ENCODE data around the gene MAGEA1. TPM values are rescaled to one million over a fixed set of nuclear protein-coding genes. Genes with fewer than 3 reads are reported as not detected.

Gene MAGEA1
- total and polyA plus RNA-seq, 8 donors = not detected

DNA sequence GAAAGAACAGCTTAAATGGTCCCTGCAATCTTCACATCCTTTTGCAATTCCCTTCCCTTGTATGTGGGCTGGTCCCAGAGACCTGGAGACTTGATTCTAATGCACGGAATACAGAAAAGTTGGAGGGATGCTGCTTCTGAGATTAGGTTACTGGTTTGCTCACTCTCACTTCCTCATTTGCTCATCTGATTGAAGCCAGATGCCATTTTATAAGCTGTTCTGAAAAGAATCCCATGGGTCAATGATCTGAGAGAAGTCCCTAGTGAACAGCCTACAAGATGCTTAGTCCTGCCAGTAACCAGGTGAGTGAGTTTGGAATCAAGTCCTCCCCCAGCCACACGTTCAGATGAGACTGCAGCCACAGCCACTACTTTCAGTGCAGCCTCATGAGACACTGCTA, 35.9 kb downstream of the MAGEA1 start:
- intact Hi-C loops (cut with DNase I; ENCODE audit: low total_unique reads) = no loop called here
- Histone ChIP-seq H3K9me3 (peaks cover 0 to 25% (median 6%) of the 10 kb centered on the region in 4 donors), H3K4me3 (no peak overlapping the region), H3K27me3 (peaks cover 0 to 6% (median 0%) of the 10 kb centered on the region in 3 donors), H3K27ac (no peak overlapping the region), H3K36me3 (no peaks in the 10 kb centered on the region), H3K4me1 (no peaks in the 10 kb centered on the region)
- WGBS, 5 donors = 32 to 60% (median 59%) methylated on average over 1 to 2 of the region's 2 CpGs
- no peak for TF ChIP-seq EP300 (IDR thresholded peaks at IDR 0.05)
- no peak for TF ChIP-seq POLR2A (IDR thresholded peaks at IDR 0.05)
- no peak for TF ChIP-seq POLR2AphosphoS5 (IDR thresholded peaks at IDR 0.05)
- TF ChIP-seq, protein P1, sequence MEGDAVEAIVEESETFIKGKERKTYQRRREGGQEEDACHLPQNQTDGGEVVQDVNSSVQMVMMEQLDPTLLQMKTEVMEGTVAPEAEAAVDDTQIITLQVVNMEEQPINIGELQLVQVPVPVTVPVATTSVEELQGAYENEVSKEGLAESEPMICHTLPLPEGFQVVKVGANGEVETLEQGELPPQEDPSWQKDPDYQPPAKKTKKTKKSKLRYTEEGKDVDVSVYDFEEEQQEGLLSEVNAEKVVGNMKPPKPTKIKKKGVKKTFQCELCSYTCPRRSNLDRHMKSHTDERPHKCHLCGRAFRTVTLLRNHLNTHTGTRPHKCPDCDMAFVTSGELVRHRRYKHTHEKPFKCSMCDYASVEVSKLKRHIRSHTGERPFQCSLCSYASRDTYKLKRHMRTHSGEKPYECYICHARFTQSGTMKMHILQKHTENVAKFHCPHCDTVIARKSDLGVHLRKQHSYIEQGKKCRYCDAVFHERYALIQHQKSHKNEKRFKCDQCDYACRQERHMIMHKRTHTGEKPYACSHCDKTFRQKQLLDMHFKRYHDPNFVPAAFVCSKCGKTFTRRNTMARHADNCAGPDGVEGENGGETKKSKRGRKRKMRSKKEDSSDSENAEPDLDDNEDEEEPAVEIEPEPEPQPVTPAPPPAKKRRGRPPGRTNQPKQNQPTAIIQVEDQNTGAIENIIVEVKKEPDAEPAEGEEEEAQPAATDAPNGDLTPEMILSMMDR (IDR thresholded peaks at IDR 0.05) = no peak
- no peak for DNase-seq

DNA sequence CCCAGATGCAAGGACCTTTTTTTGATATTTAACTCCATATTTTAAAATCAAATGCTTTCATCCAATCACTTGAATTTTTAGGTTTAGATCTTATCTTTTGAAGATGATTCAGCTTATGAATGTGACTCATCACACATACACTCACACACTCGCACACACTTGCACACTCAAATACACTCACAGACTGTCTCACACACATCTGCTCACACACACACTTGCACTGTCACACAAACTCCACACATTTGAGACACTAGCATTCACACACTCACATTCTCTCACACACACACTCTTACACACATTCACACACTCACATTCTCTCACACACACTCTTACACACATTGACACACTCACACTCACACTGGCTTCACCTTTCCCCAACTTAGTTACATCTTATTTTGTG, 37.8 kb downstream of the MAGEA1 start:
- WGBS, 5 donors = 71 to 88% (median 83%) methylated on average over 1 of the region's 1 CpG
- Histone ChIP-seq H3K36me3 (no peaks in the 10 kb centered on the region), H3K4me3 (no peak overlapping the region), H3K9me3 (peaks cover 0 to 14% (median 1%) of the 10 kb centered on the region in 4 donors), H3K27ac (no peak overlapping the region), H3K4me1 (no peaks in the 10 kb centered on the region), H3K27me3 (peaks cover 0 to 6% (median 3%) of the 10 kb centered on the region in 3 donors)
- no peak for DNase-seq
- intact Hi-C loops (cut with DNase I; ENCODE audit: low total_unique reads) = no loop called here
- TF ChIP-seq POLR2A (IDR thresholded peaks at IDR 0.05) (no peak), POLR2AphosphoS5 (IDR thresholded peaks at IDR 0.05) (no peak), EP300 (IDR thresholded peaks at IDR 0.05) (no peak)
- TF ChIP-seq, protein P1 (IDR thresholded peaks at IDR 0.05) = no peak

DNA sequence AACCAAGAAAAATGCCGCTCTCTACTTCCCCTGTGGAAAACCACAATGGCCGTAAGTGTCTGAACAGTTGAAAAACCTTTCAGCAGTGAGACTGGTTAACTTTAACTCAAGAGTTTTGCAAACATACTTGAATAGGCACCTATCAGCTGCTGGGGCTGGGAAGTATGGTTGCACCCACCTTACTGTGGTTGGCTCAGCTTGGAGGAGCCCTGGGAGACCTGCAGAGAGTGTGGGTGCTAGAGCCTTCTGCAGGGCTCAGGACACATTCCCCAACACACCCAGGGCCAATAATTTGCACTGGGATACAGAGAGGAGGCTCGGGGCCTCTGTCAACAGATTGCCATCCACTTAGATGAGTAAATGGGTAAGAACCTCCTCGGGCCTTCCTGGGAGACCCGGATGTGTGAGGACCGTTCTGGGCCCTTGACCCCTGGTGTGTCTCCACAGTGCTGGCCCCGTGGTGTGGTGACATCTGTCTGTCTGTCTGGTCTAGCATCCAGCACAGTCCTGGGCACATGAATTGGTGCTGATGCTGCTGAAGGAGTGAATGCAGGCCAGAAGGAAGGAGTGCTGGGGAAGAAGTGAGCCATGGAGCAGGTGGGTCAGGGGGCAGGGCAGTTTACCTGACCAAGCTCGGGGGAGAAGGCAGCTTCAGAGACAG, 46.5 kb downstream of the MAGEA1 start:
- no peak for DNase-seq
- no peak overlapping the region for H3K27ac ChIP-seq
- no peak for TF ChIP-seq POLR2AphosphoS5 (IDR thresholded peaks at IDR 0.05)
- no peak for TF ChIP-seq POLR2A (IDR thresholded peaks at IDR 0.05)
- TF ChIP-seq, protein P1 (IDR thresholded peaks at IDR 0.05) = no peak
- TF ChIP-seq EP300 (IDR thresholded peaks at IDR 0.05) = no peak
- H3K4me3 ChIP-seq = no peak overlapping the region
- intact Hi-C loops (cut with DNase I; ENCODE audit: low total_unique reads) = no loop called here
- H3K36me3 ChIP-seq = no peaks in the 10 kb centered on the region
- H3K27me3 ChIP-seq = peaks cover 0 to 4% (median 0%) of the 10 kb centered on the region in 3 donors
- H3K9me3 ChIP-seq = no peaks in the 10 kb centered on the region
- WGBS, 5 donors = 63 to 86% (median 82%) methylated on average over 4 to 8 of the region's 8 CpGs
- H3K4me1 ChIP-seq = no peaks in the 10 kb centered on the region

DNA sequence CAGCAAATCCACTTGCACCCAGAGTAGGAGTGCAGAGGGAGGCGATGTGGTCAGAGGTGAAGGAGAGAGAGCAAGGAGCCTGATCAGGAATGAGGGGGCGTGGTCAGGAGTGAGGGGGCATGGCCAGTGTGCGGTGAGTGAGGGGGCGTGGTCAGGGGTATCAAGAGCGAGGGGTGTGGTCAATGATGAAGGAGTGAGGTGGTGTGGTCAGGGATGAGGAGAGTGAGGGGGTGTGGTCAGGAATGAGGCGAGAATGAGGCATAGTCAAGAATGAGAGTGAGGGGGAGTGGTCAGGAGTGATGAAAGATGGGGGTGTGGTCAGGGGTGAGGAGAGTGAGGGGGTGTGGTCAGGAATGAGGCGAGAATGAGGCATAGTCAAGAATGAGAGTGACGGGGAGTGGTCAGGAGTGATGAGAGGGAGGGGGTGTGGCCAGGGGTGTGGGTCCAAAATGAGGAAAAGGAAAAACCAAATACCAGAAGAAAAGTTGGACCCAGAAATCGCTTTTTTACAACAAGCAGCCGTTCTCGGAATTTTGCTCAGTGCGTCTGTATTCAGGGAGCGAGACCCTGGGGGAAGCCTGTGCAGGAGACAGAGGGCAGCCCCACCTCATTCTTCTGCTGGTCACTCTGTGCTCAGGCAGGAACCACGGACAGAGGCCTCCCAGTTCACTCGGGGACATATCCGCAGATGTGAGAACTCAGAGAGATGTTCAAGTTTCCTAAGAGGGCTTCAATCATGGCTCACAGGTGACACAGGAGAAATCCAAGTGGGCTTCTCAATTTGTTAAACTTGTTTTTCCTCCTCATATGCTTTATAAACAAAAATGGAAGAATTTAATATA, 47.5 kb downstream of the MAGEA1 start:
- Histone ChIP-seq H3K36me3 (no peaks in the 10 kb centered on the region), H3K4me1 (no peaks in the 10 kb centered on the region), H3K4me3 (no peak overlapping the region), H3K9me3 (no peaks in the 10 kb centered on the region), H3K27ac (no peak overlapping the region), H3K27me3 (peaks cover 0 to 6% (median 0%) of the 10 kb centered on the region in 3 donors)
- WGBS, 5 donors = 8 to 41% (median 15%) methylated on average over 16 of the region's 16 CpGs
- peak in 1 of 2 donors; percentile 61 for DNase-seq
- intact Hi-C loops (cut with DNase I; ENCODE audit: low total_unique reads) = no loop called here
- TF ChIP-seq POLR2AphosphoS5 (IDR thresholded peaks at IDR 0.05) (no peak), EP300 (IDR thresholded peaks at IDR 0.05) (no peak), POLR2A (IDR thresholded peaks at IDR 0.05) (no peak)
- TF ChIP-seq, protein P1 (IDR thresholded peaks at IDR 0.05) = no peak

Other genes starting within 250 kb of the MAGEA1 start
- gene PNMA5, start 185.2 kb upstream of the MAGEA1 start, total RNA-seq = not detected
- under 1 TPM in 1 of 3 donors, not detected in 2; 0.05 TPM for gene PNMA5, start 185.2 kb upstream of the MAGEA1 start, polyA plus RNA-seq
- 1 to 10 TPM in 2 of 5 donors, under 1 TPM in 1, not detected in 2; 0.73 to 2.2 (median 1.7) TPM for gene PNMA3, start 122.8 kb upstream of the MAGEA1 start, total RNA-seq
- under 1 TPM in 1 of 3 donors, not detected in 2; 0.28 TPM for gene PNMA3, start 122.8 kb upstream of the MAGEA1 start, polyA plus RNA-seq
- 1 to 10 TPM in 2 of 5 donors, not detected in 3; 1.7 to 2.4 TPM for gene PNMA6A, start 106.8 kb upstream of the MAGEA1 start, total RNA-seq
- gene PNMA6A, start 106.8 kb upstream of the MAGEA1 start, polyA plus RNA-seq = under 1 TPM; 0.44 to 0.58 (median 0.46) TPM
- not detected for gene PNMA6F, start 142.5 kb downstream of the MAGEA1 start, total RNA-seq
- not detected for gene PNMA6F, start 142.5 kb downstream of the MAGEA1 start, polyA plus RNA-seq
- gene ZNF275, start 154.9 kb downstream of the MAGEA1 start, total RNA-seq = 10 to 100 TPM in 3 of 5 donors, 1 to 10 TPM in 1, under 1 TPM in 1; 0.87 to 13.4 (median 10.3) TPM
- 1 to 10 TPM; 2.4 to 4.6 (median 2.8) TPM for gene ZNF275, start 154.9 kb downstream of the MAGEA1 start, polyA plus RNA-seq
- not detected for gene PNMA6E, start 222.1 kb downstream of the MAGEA1 start, total RNA-seq
- gene PNMA6E, start 222.1 kb downstream of the MAGEA1 start, polyA plus RNA-seq = not detected
- gene ZFP92, start 232.2 kb downstream of the MAGEA1 start, total RNA-seq = under 1 TPM in 2 of 5 donors, not detected in 3; under 0.01 to 0.92 TPM
- under 1 TPM; 0.13 to 0.75 (median 0.31) TPM for gene ZFP92, start 232.2 kb downstream of the MAGEA1 start, polyA plus RNA-seq

All from stomach (tissue), 9 donors.